Sciatic nerve (tissue), 2 donors: ENCODE measurements around the gene FYCO1. TPM values are rescaled to one million over a fixed set of nuclear protein-coding genes. Genes with fewer than 3 reads are reported as not detected.

Experiments
- ATAC-seq: fragments of 200-7000 bp; cut with Tn5 transposase; one replicate; pipeline ENCODE4 v1.9.1; 2020; ENCODE audit warnings: mild to moderate bottlenecking, moderate library complexity
- DNase-seq: peaks from one replicate; pipeline ENCODE4 v3.0.0-alpha.2; 2020; ENCODE audit warnings: low spot score
- intact Hi-C: fragments of 100-400 bp; cut with DNase I; formaldehyde crosslinking; loops from one replicate; pipeline ENCODE4 v1.14.2; 2022
- total RNA-seq: library from RNA; stranded (reverse); fragmentation: NEBNext Ultra II Directional; extraction: Animal tissue kit (Norgen Biotek cat#: 25700); gene quantifications from one replicate; pipeline ENCODE4 v1.2.1, GENCODE V29; 2021
- donor health status: DM: no; HTN: no; CAD: no.
- donor health status: DM: no; HTN: no; CAD: no.

FYCO1 gene
- total RNA-seq, 1 donor from 2014 or later, result 60.6 TPM

- no peak for DNase-seq
- ATAC-seq, result peak; percentile 70
- intact Hi-C loops, result no loop called here
These were observed 8.0 kb downstream of the FYCO1 start for GRCh38 chr3:45987368-45988291.

DNA sequence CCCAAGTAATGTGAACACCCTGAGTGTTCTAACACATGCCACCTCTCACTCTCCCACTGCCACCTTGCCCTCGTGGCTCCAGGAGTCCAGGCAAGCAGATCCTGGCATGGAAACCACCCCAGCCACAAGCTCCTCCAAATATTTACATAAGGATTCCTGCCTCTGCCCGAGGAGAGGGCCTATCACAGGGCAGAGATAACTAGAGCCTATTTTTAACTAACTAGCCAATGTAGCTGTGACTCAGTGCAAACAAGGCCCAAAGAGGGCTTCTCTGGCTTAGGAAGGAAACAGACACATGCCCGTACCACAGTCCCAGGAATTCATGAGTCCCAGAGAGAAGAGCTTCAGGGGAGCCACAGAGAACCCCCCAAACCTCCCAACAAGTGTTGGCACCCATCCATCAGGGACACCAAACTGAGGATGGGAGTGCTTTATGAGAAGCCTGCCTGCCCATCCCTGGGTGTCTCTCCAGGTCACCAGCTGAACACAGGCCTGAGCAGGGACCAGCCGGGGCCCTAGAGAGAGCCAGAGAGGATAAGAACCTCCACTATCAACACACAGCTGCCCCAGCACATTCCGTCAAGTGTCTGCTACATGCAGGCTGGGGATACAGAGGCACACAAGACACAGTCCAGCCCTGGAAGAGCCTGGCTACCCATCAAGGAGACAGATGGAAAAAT lies 9.2 kb downstream of the FYCO1 start:
- no peak for DNase-seq
- intact Hi-C loops, result no loop called here

GRCh38 chr3:45985532-45986302 lies 9.9 kb downstream of the FYCO1 start:
- intact Hi-C loops, result no loop called here
- DNase-seq, result no peak
- peak; percentile 8 for ATAC-seq

More for the DNA sequence above, 9.2 kb downstream of the FYCO1 start:
- ATAC-seq, result no peak

DNA sequence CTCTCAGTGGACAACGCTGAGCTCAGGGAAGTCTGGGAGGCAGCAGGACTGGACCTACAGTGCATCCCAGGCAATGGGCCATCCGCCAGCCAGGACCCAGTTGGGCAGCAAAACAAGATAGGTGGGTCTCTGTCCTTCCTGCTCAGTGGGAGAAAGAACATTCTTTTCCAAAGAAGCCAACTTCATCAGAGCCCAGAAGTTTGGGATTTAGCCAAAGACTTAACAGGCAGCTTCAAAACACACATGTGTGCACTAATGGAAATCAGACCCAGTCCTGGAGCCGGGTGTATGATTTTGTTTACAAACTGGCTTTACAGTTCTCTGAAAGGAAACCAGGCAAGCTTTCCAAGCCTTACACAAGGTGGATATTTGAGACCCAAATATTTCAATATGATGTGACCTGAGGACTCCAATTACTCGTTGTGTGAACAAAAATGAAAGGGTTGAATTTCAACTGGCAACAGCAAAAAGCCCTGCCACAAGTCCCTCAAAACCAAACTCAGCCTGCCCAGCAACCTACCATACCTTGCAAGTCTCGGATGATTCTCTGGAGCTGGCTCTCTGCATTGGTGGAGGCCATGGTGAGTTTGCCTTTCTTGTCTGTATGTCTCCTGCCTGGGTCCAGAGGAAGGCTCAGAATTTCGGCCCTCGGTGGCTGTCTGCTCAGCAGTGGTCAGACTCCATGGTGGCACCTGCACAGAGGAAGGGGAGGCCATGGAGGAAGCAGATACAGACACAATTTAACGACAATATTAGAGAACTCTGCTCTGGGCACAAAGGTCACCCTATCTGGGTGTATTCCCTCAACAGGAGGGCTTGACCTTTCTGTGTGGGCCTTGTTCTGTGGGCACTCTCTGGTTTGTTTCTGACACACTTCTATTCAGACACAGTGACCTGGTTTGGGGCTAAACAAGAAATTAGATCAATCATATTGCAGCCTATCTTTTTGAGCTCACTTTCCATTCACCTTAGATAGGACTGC lies 11.0 kb downstream of the FYCO1 start:
- intact Hi-C loops, result no loop called here
- no peak for DNase-seq
- ATAC-seq, result peak; percentile 15

DNA sequence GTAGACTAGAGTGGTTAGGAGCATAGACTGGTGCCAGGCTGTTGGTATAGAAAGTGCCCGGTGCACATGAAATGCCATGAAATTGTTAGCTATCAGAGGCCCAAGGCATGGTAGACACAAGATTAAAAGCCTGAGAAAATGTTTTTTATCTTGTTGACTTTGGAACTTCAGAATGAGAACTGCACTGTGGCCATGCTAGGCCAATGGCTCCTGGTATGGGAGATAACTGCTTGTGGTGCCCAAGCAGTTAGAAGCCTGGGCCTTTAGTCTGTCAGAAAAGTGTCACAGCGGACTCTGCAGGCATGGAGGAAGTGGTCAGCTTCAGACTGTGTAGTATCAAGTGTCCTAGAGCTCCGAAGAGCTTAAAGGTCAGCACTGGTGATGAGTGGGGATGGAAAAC lies 11.9 kb downstream of the FYCO1 start:
- ATAC-seq (peak; percentile 20), DNase-seq (no peak)
- intact Hi-C loops, result no loop called here

DNA sequence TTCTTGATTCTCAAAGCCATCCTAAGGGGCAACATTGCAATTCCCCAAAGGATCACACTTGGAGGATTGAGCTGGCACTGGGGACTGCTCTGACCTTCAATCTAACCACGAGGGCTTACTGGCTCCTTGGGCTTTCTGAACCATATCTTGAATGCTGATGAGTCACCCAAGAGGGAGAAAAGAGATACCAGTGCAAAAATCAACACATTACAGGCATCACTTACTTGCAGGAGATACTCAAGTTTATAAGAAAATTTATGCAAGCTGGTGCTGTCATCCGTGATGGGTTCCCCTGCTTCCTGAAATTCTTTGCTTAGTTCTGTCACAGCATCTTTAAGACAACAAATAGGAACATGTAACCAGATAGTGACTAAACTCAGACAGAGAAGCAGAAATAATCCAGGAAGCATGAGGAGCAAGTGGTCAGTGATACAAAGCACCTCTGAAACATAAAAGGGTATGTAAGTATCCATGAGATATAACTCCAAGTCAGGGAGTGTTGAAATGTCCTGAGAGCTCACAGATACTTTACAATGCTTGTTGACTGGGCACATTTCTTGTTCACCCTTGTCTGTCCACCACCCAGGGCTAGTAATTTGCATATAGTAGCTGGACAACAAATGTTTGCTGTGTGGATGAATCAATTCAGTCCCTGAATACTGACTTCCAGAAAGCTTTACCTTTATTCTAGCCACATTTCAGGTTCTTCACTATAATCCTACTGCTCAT lies 14.1 kb downstream of the FYCO1 start:
- DNase-seq (no peak), ATAC-seq (no peak)
- intact Hi-C loops, result no loop called here

GRCh38 chr3:45980819-45981218 lies 14.8 kb downstream of the FYCO1 start:
- ATAC-seq, result no peak
- intact Hi-C loops, result no loop called here
- no peak for DNase-seq

DNA sequence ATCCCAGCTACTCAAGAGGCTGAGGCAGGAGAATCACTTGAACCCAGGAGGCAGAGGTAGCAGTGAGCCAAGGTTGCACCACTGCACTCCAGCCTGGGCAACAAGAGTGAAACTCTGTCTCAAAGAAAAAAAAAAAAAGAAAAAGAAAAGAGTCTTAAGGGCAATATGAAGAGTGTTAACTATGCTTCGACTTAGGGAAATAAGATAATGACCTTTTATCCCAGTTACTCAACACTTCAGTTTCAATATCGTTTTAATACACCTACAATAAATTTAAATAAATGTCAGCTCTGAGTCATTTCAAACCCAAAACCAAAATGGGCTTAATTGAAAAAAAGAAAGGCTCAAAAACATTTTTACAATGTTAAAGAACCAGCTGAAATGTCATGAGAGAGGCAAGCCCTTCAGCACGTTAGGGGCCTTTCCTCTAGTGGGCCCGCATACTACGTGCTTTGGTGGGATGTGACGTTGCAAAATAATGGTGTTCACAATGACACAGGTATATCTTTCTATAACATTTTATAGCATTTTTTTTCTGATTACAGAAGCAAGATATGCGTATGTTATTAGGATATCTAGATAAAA lies 15.3 kb downstream of the FYCO1 start:
- no peak for ATAC-seq
- no peak for DNase-seq
- intact Hi-C loops, result no loop called here

DNA sequence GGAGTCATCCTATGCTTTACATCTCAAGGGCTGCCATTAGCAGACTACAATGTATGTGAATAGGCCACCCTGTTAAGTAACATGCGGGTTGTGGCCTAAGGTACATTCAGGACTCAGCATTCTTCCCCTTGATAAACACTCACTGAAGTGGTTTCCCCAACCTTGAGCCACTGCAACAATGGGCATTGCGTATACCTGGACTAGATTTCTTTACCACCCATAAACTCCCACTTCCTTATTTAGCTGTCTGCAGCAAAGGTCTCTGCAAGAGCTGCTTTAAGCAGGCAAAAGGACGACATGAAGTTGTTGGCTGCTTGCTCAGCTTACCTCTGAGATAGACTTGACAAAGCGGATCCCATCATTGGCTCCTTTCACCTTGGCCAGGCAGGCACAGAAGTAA lies 16.2 kb downstream of the FYCO1 start:
- ATAC-seq (no peak), DNase-seq (no peak)
- intact Hi-C loops, result no loop called here

GRCh38 chr3:45978006-45978761 lies 17.4 kb downstream of the FYCO1 start:
- intact Hi-C loops, result no loop called here
- DNase-seq, result no peak
- no peak for ATAC-seq

GRCh38 chr3:45976191-45977091 lies 19.2 kb downstream of the FYCO1 start:
- no peak for ATAC-seq
- intact Hi-C loops, result no loop called here
- DNase-seq, result no peak

GRCh38 chr3:45975686-45976085 lies 19.9 kb downstream of the FYCO1 start:
- intact Hi-C loops, result no loop called here
- no peak for DNase-seq
- ATAC-seq, result no peak

- no peak for ATAC-seq
- intact Hi-C loops, result no loop called here
- no peak for DNase-seq
These were observed 20.9 kb downstream of the FYCO1 start for GRCh38 chr3:45974686-45975085.

DNA sequence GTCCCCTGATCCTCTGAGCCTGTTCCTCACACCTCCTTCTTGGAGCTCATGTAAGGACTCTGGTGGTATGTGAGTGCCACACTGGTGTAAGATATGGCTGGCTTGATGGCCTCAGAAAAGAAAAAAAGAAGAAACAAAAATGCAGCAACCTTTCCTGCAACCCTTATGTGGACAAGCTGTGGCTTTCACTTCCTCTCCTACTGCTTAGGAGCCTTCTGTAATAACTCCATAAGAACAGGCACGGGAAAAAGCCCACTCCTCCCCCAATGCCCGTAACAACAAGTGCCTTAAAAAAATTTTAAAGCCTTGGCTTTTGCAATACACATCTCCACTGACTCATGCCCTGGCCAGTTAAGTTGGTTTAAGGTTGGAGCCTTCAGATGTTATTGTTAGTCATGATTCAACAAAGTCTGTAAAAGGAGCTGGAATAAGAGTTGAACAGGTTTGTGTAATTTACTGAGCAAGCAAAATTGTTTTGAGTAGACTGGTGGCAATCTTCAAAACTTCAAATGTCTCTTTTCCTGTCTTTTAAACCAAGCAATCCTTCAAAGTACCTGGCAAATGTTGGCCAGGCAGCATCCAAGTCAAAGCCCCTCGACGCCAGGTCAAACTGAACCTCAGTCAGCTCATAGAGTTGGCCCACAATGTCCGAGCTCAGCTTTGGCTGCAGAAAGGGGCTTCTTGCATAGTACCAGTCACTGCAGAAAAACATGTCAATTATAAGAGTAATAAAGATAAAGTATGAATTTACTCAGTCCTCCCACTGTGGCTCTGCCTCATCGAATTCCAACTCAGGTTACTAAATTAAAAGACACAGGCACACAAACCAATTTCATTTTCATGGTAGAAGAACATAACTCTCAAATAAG lies 22.9 kb downstream of the FYCO1 start:
- ATAC-seq (peak; percentile 63), DNase-seq (no peak)
- intact Hi-C loops, result no loop called here

GRCh38 chr3:45969953-45970352 lies 25.7 kb downstream of the FYCO1 start:
- no peak for ATAC-seq
- intact Hi-C loops, result no loop called here

More at GRCh38 chr3:45969953-45970352, 25.7 kb downstream of the FYCO1 start:
- DNase-seq, result no peak
